CD4-positive, alpha-beta T cell treated with Interferon gamma for 1 hour (primary cell): ENCODE measurements around the gene ZC3HAV1L.
"Not testable (repeated sequence)": the region's sequence is repeated elsewhere in the genome, so short reads cannot be mapped to it uniquely, and the experiment has no call there.

Source experiments
- DNase-seq: peaks from one replicate; pipeline ENCODE4 v3.0.0-alpha.2; 2020

ZC3HAV1L gene

GRCh38 chr7:139035586-139036353 is at the start of gene ZC3HAV1L:
Gene ZC3HAV1L (minus strand): TSS chr7:139036042. CDS start chr7:139036017, 25 bp downstream.
- peak; percentile 14 for DNase-seq

GRCh38 chr7:139084709-139085108 is 48.9 kb upstream of the ZC3HAV1L start:
- DNase-seq: no peak

- no peak for DNase-seq
Measured at GRCh38 chr7:139081584-139081983, 45.7 kb upstream of the ZC3HAV1L start.

GRCh38 chr7:139080905-139081304 is 45.1 kb upstream of the ZC3HAV1L start:
- DNase-seq: no peak

- DNase-seq: no peak
Measured at GRCh38 chr7:139079861-139080260, 44.0 kb upstream of the ZC3HAV1L start.

GRCh38 chr7:139078911-139079310 is 43.1 kb upstream of the ZC3HAV1L start:
- DNase-seq: no peak

GRCh38 chr7:139078399-139078798 is 42.6 kb upstream of the ZC3HAV1L start:
- no peak for DNase-seq

- not testable (repeated sequence) for DNase-seq
Measured at GRCh38 chr7:139077706-139078105, 41.9 kb upstream of the ZC3HAV1L start.

- no peak for DNase-seq
Measured at GRCh38 chr7:139075871-139076686, 40.2 kb upstream of the ZC3HAV1L start.

- peak; percentile 70 for DNase-seq
Measured at GRCh38 chr7:139075031-139075652, 39.3 kb upstream of the ZC3HAV1L start.

GRCh38 chr7:139072796-139073195 is 37.0 kb upstream of the ZC3HAV1L start:
- DNase-seq: no peak

GRCh38 chr7:139071680-139072079 is 35.8 kb upstream of the ZC3HAV1L start:
- DNase-seq: no peak

GRCh38 chr7:139068544-139069399 is 32.9 kb upstream of the ZC3HAV1L start:
- DNase-seq: no peak

GRCh38 chr7:139066315-139066714 is 30.5 kb upstream of the ZC3HAV1L start:
- no peak for DNase-seq

- no peak for DNase-seq
Measured at GRCh38 chr7:139065323-139065722, 29.5 kb upstream of the ZC3HAV1L start.

- no peak for DNase-seq
Measured at GRCh38 chr7:139061416-139061815, 25.6 kb upstream of the ZC3HAV1L start.

- no peak for DNase-seq
Measured at GRCh38 chr7:139060695-139061237, 24.9 kb upstream of the ZC3HAV1L start.

GRCh38 chr7:139059905-139060304 is 24.1 kb upstream of the ZC3HAV1L start:
- DNase-seq: no peak

GRCh38 chr7:139058943-139059342 is 23.1 kb upstream of the ZC3HAV1L start:
- DNase-seq: no peak

- no peak for DNase-seq
Measured at GRCh38 chr7:139055674-139056073, 19.8 kb upstream of the ZC3HAV1L start.

GRCh38 chr7:139054656-139055055 is 18.8 kb upstream of the ZC3HAV1L start:
- not testable (repeated sequence) for DNase-seq

GRCh38 chr7:139054101-139054500 is 18.3 kb upstream of the ZC3HAV1L start:
- DNase-seq: no peak
